IPS DF 19.7 (cell line): ENCODE measurements around the gene DACH1.

ENCODE experiments used
- DNase-seq: peaks from one replicate; pipeline ENCODE4 v3.0.0-alpha.2; 2013; ENCODE audit warnings: low read depth, low spot score

Gene DACH1

GRCh38 chr13:71583581-71583980, 283.4 kb downstream of the DACH1 start:
- DNase-seq: no peak

DNA sequence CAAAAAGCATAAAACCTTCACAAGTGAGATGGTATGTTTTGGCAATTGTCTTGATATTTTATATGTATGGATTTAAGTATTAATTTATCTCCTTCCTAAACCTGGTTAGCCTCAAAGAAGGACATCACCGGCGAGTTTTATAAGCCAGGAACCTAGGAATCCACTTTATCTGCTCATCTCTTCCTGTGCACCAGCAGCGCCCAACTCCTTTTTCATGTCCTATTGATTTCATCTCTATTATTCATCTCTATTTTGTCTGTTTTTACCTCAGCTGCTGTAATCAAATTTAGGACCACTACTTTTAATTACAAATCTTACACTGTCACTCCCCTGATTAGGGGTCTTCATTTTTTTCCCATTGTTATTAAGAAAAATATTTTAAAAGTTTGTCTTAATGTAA, 286.4 kb downstream of the DACH1 start:
- DNase-seq: no peak

- DNase-seq: no peak
Measured at GRCh38 chr13:71578048-71578447, 289.0 kb downstream of the DACH1 start.

DNA sequence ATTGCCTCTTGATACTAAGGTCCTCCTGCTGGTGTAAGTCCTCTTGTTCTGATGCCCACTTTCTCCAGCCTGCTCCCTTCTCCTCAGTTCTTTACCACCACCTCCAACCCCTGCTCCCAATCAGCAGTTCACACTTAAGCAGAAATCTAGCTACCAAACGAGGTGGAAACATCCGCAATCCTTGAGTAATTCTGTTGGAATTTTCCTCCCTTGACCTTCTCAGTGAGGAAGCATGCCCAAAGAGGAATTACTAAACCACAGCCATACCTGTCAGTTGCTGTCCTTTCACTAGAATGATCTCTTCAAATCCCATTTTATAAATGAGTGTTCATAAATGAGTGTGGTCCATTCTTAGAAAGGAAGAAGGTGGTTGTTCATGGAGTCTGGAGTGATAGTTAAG, 289.9 kb downstream of the DACH1 start:
- no peak for DNase-seq

DNA sequence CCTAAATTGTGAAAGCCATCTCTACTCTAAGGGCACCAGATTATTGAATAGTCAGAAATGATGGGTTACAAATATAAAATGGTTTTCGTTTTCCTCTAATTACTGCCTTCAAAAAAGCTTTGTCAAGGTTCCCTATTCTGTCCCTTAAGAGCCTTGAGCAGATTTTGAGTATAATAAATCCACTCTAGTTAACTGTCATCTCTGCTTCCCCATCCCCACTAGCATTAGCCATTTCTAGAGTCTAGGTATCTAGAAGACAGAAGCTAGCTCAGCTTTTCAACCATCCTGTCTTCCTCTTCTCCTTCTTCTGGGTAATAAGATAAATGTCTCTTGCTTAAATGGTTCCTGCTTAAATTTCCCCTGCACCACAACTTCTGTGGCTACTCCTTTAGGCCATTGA, 290.4 kb downstream of the DACH1 start:
- no peak for DNase-seq

GRCh38 chr13:71546881-71547280, 320.1 kb downstream of the DACH1 start:
- DNase-seq: no peak

- no peak for DNase-seq
Measured at GRCh38 chr13:71540098-71540497, 326.9 kb downstream of the DACH1 start.

DNA sequence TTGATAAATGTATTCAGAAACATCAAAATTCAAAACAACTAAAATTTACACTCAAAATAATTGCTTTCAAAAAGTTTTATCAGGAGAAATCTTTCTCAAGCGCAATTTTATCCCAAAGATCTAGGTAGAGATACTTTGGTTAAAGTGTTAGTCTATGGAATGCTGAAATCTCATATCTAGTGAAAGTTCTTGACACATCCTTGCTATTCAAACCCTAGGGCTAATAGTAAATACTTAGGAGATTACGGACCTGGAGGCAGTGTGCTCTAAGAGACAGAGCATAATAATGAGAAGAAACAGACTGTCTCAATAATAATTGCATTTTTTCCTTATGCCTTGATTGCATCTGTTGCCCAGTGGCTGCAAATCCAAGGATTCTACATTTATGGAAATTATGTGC, 330.8 kb downstream of the DACH1 start:
- no peak for DNase-seq

GRCh38 chr13:71524613-71525304, 342.2 kb downstream of the DACH1 start:
- DNase-seq: no peak

DNA sequence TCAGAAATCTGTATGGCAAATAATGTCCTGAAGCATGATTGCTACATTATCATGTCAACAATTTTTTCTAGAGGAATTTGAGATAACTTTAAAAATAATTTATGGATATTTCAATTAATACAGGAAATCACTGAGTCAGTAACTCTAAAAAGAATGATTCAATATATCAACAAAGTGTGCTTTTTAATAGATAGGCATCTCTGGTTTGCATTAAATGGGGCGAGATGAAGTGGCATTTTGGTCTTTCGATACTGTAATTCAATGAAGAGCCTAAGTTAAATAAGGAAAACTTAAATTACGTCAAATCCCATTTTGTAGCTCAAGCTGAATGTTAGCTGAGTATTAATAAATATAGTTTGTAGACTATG, 342.8 kb downstream of the DACH1 start:
- no peak for DNase-seq

GRCh38 chr13:71522941-71523526, 344.0 kb downstream of the DACH1 start:
- no peak for DNase-seq

- no peak for DNase-seq
Measured at GRCh38 chr13:71517004-71517403, 350.0 kb downstream of the DACH1 start.

DNA sequence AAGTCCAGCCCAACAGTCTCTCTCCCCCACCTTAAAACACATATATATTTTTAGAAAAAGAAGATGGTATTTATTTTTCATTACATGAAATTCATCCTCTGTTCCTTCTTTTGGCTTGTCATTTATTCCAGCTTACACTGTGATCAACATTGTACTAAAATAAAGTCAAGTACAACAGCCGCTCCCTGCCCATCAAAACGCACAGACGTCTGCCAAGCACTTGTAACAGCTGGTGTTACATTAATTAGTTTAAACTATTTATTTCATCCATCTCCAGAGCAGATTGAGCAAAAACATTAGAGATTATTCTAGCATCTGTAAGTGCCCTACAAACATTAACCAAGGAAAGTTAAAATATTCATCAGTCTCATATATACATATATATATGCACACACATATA, 350.5 kb downstream of the DACH1 start:
- no peak for DNase-seq

- no peak for DNase-seq
Measured at GRCh38 chr13:71515744-71516038, 351.3 kb downstream of the DACH1 start.

DNA sequence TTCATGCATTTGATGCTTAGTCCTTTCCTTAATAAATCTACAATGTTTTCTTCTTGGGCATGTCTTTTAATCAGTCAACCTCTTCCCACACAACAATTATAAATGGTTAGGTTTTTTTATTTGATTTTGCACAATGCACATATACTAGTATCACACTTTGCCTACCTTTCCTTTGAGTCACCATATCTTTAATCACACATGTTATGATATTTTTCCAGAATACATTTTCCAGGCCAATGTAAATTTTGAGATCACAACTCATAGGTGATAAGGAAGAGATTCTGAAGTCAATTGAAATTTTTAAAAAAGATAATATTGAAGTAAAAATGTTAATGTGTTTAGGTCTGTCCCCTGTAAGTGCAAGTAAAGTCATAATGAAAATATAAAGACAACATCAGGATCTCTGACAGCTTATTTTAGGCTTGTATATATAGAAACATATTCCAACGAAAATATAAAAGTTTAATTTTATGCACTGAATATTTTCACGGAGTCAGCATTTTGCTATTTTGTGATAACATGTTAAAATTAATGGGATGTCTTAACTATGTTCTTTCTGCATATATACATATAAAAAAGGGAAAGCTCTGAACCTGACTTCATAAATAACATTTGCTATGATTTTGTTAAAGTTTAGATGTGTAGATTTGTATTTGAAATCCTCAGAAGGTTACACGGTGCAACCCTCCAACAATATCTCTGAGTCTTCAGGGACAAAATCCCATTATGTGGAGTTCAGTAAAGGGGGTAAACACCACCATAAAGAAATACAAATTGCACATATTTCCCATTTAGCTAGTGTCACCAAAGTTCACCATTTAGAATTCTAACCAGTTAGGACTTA, 351.9 kb downstream of the DACH1 start:
- DNase-seq: no peak

DNA sequence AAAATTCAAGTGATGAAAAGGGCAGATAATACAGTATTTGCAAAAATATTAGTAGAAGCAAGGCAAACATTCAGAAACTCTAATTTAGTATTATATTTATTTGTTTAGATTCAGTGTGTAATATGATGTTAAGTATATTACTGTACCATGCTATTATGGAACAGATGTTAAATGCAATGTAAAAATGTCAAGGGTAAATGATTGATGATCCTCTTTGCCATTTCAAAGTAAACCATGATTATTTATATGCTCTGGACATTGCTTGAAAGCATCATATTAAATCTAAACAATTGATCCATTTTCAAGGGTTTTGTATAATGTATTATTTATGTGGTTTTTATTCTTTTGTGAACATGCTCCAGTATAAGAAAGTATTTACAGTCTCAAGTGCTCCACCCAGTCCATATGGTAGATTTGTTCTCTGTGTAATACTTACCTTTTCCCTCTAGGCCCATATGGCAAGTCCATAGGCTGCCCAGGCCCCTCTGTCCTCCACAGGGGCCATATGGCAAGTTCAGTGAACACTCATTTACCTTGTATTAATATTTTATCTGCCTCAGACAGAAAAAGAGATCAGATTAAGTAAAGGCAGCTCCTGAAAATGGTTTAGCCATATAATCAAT, 353.5 kb downstream of the DACH1 start:
- no peak for DNase-seq

DNA sequence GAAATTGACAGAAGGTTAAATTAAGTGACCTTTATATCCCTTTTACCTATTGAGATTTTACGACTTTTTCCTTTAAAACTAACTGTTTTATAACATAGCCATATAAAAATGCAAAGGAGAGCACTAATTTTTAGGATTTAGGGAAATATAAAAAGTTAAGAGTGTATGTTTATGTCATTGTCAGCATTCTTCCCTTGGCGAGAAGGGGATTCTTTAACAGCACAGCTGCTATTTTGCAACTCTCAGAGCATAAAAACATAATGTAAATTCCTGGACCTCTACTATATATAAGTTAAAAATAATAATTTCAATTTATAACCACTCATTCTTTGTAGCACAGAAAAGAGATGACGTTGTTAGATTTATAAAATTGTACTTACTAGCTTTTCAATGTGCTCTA, 363.2 kb downstream of the DACH1 start:
- no peak for DNase-seq

- DNase-seq: no peak
Measured at GRCh38 chr13:71499944-71500514, 367.0 kb downstream of the DACH1 start.

- DNase-seq: no peak
Measured at GRCh38 chr13:71499235-71499634, 367.8 kb downstream of the DACH1 start.

GRCh38 chr13:71493189-71493588, 373.8 kb downstream of the DACH1 start:
- no peak for DNase-seq

GRCh38 chr13:71492346-71492871, 374.6 kb downstream of the DACH1 start:
- DNase-seq: no peak

DNA sequence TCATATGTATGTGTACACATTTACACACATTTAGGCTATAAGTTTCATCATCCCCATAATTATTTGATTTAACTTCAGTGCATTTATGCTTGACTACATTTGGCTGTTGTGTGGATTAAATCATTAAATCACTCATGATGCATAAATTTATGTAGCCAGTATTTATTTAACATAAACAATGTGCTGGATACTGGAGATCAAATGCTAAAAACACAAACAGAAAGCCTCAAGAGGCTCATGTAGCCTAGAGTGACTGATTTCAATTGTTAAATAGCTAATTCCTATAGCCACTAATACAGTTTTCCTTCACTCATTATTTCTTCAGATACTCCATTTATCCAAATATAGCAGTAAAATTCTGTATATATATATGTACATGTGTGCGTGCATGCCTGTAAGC, 376.0 kb downstream of the DACH1 start:
- no peak for DNase-seq
